ENCODE measurements around the gene PLCB3. TPM values are rescaled to one million over a fixed set of nuclear protein-coding genes. Genes with fewer than 3 reads are reported as not detected.

Gene PLCB3
- total RNA-seq, 6 donors from 2014 or later, result 19.5 to 55.5 (median 30.3) TPM

DNA sequence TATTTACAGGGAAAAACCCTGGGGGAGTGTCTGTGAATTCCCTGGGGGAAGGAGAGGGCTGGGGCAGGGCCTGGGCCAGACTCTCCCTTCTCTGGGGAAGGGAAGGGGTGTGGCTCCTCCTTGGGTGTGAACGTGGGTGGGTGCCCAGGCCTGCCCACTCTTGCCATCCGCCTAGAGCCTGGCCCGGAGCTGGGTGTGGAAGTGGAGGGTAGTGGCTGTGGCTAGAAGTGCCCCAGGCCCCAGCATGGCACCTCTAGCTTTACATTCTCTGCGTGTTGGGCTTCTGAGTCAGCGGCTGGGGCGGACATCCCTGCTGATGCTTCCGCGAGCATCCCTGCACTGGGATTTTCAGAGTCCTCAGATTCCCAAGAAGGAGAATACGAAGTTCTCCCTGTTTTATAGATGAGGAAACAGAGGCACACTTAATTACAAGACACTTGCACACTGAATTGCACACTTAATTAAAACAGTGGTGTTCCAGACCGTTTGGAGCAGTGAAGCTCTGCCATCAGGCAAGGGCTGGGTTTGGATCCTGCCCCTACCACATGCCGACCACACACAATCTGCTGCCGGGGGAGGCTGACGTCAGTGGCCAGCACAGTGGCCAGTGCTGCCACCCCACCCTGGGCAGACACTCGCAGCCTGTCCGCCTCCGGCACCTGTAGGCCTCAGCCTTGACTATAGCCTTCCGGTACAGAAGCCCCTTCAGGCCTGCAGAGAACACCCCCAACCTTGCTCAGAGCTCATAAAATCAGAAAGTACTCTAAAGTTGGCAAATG is 25.5 kb downstream of the PLCB3 start:
- DNase-seq (no peak), ATAC-seq (ENCODE audit: low FRiP score in 2 of 2) (peak; percentile 11 to 43)

GRCh38 chr11:64278576-64279190 is 27.4 kb downstream of the PLCB3 start:
- H3K36me3 ChIP-seq, result peaks cover 0 to 40% (median 26%) of the 10 kb centered on the region in 4 donors
- ATAC-seq (ENCODE audit: low FRiP score in 2 of 2), result no peak
- WGBS, 2 donors, result 89 to 93% methylated on average over 8 of the region's 8 CpGs

More for the DNA sequence above, 25.5 kb downstream of the PLCB3 start:
- WGBS, 2 donors, result 76 to 82% methylated on average over 10 to 17 of the region's 17 CpGs
- Histone ChIP-seq H3K9me3 (no peaks in the 10 kb centered on the region), H3K27me3 (no peaks in the 10 kb centered on the region), H3K4me3 (no peak overlapping the region), H3K27ac (no peak overlapping the region), H3K36me3 (peaks cover 0 to 35% (median 20%) of the 10 kb centered on the region in 4 donors), H3K4me1 (peaks cover 4 to 21% (median 10%) of the 10 kb centered on the region in 4 donors)
- TF ChIP-seq EP300 (IDR thresholded peaks at IDR 0.05), result no peak
- no peak for TF ChIP-seq CTCF (IDR thresholded peaks at IDR 0.05)
- TF ChIP-seq POLR2A (IDR thresholded peaks at IDR 0.05), result no peak
- TF ChIP-seq POLR2AphosphoS5 (IDR thresholded peaks at IDR 0.05), result no peak

GRCh38 chr11:64281957-64282770 is 30.8 kb downstream of the PLCB3 start:
- ATAC-seq (ENCODE audit: low FRiP score in 2 of 2) (no peak), DNase-seq (no peak)
- Histone ChIP-seq H3K27ac (no peak overlapping the region), H3K9me3 (no peaks in the 10 kb centered on the region), H3K27me3 (no peaks in the 10 kb centered on the region), H3K4me3 (no peak overlapping the region), H3K4me1 (peaks cover 16 to 31% (median 24%) of the 10 kb centered on the region in 4 donors), H3K36me3 (peaks cover 0 to 26% (median 19%) of the 10 kb centered on the region in 4 donors)
- no peak for TF ChIP-seq POLR2A (IDR thresholded peaks at IDR 0.05)
- TF ChIP-seq CTCF (IDR thresholded peaks at IDR 0.05), result no peak
- TF ChIP-seq EP300 (IDR thresholded peaks at IDR 0.05), result no peak
- no peak for TF ChIP-seq POLR2AphosphoS5 (IDR thresholded peaks at IDR 0.05)
- WGBS, 2 donors, result 94 to 95% methylated on average over 22 of the region's 22 CpGs

More at GRCh38 chr11:64278576-64279190, 27.4 kb downstream of the PLCB3 start:
- TF ChIP-seq POLR2A (IDR thresholded peaks at IDR 0.05) (no peak), EP300 (IDR thresholded peaks at IDR 0.05) (no peak), POLR2AphosphoS5 (IDR thresholded peaks at IDR 0.05) (no peak), CTCF (IDR thresholded peaks at IDR 0.05) (no peak)
- Histone ChIP-seq H3K4me3 (no peak overlapping the region), H3K27ac (no peak overlapping the region), H3K4me1 (peaks cover 5 to 24% (median 8%) of the 10 kb centered on the region in 4 donors), H3K9me3 (no peaks in the 10 kb centered on the region), H3K27me3 (no peaks in the 10 kb centered on the region)
- no peak for DNase-seq

DNA sequence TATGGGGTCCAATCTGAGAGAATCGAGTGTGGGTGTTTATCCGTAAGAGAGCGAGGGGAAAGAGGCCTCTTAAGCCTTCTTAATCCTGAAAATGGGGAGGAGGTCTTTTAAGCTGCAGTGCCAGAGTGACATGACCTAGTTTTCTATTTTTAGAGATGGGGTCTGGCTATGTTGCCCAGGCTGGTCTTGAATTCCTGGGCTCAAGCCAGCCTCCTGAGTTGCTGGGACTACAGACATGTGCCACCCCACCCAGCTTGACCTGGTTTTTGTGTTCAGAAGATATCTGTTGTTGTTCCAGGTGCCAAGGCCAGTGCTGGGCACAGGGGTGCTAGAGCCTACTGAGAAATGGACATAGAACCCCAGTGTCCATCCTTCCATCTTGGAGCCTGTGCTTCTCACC is 31.8 kb downstream of the PLCB3 start:
- no peak for ATAC-seq (ENCODE audit: low FRiP score in 2 of 2)
- no peak overlapping the region for H3K27ac ChIP-seq
- peaks cover 16 to 30% (median 24%) of the 10 kb centered on the region in 4 donors for H3K4me1 ChIP-seq
- H3K9me3 ChIP-seq, result no peaks in the 10 kb centered on the region
- peaks cover 0 to 17% (median 15%) of the 10 kb centered on the region in 4 donors for H3K36me3 ChIP-seq
- H3K27me3 ChIP-seq, result no peaks in the 10 kb centered on the region
- DNase-seq, result no peak
- WGBS, 2 donors, result 88 to 93% methylated on average over 3 of the region's 3 CpGs
- TF ChIP-seq CTCF (IDR thresholded peaks at IDR 0.05) (no peak), POLR2A (IDR thresholded peaks at IDR 0.05) (no peak), EP300 (IDR thresholded peaks at IDR 0.05) (no peak), POLR2AphosphoS5 (IDR thresholded peaks at IDR 0.05) (no peak)
- peak overlapping the region in 1 of 4 donors; percentile 88 for H3K4me3 ChIP-seq

Measured in upper lobe of left lung (tissue), 6 donors.